ENCODE measurements around the gene DDIT4. TPM values are rescaled to one million over a fixed set of nuclear protein-coding genes. Genes with fewer than 3 reads are reported as not detected.

Gene DDIT4
- total RNA-seq, 4 donors from 2014 or later = 64.5 to 356 (median 150) TPM

DNA sequence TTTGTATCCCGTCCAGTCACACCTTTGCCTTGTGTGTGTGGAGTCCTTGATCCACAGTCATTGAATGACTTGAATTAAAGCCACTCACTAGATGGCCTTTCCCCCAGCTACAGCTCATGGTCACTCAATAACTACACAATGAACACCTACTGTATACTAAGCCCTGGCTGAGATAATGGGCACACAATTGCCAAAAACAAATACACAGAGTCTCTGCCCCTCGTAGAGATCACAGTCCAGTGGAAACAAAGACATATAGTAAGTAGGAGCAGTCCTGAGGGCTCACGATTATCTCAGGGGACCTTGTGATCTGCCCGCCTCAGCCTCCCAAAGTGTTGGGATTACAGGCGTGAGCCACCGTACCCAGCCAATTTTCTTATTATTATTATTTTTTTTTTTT is 22.1 kb upstream of the DDIT4 start:
- Histone ChIP-seq H3K9me3 (no peaks in the 10 kb centered on the region), H3K27me3 (no peaks in the 10 kb centered on the region), H3K27ac (peak overlapping the region in 3 of 4 donors; percentile 93 to 97 (median 95)), H3K36me3 (no peaks in the 10 kb centered on the region), H3K4me3 (no peak overlapping the region), H3K4me1 (peaks cover 72 to 92% (median 82%) of the 10 kb centered on the region in 4 donors)
- in situ Hi-C loops (cut with MboI; ENCODE audit: low pct_ligation_motif_present in 1 of 4, low pct_unique_long_range_greater_than_20kb in 1 of 4, low sequenced_read_pairs in 3 of 4) = no loop called here
- intact Hi-C loops (cut with DNase I; ENCODE audit: low total_unique reads) = no loop called here
- TF ChIP-seq POLR2AphosphoS5 (IDR thresholded peaks at IDR 0.05) (no peak), EP300 (IDR thresholded peaks at IDR 0.05; ENCODE audit: low read depth) (no peak), POLR2A (IDR thresholded peaks at IDR 0.05) (no peak), CTCF (IDR thresholded peaks at IDR 0.05) (no peak)
- DNase-seq = no peak
- WGBS, 2 donors (ENCODE audit: low coverage in 1 of 2) = 86 to 100% methylated on average over 1 to 6 of the region's 6 CpGs

GRCh38 chr10:72252972-72253371 is 20.8 kb upstream of the DDIT4 start:
- peaks cover 69 to 88% (median 75%) of the 10 kb centered on the region in 4 donors for H3K4me1 ChIP-seq
- H3K36me3 ChIP-seq = no peaks in the 10 kb centered on the region
- TF ChIP-seq POLR2A (IDR thresholded peaks at IDR 0.05) = no peak
- TF ChIP-seq EP300 (IDR thresholded peaks at IDR 0.05; ENCODE audit: low read depth) = no peak
- no peak for TF ChIP-seq CTCF (IDR thresholded peaks at IDR 0.05)
- TF ChIP-seq POLR2AphosphoS5 (IDR thresholded peaks at IDR 0.05) = no peak
- DNase-seq = no peak
- H3K4me3 ChIP-seq = no peak overlapping the region
- in situ Hi-C loops (cut with MboI; ENCODE audit: low pct_ligation_motif_present in 1 of 4, low pct_unique_long_range_greater_than_20kb in 1 of 4, low sequenced_read_pairs in 3 of 4) = no loop called here
- no peaks in the 10 kb centered on the region for H3K9me3 ChIP-seq
- H3K27ac ChIP-seq = peak overlapping the region; percentile 89 to 96 (median 94)
- no peaks in the 10 kb centered on the region for H3K27me3 ChIP-seq
- intact Hi-C loops (cut with DNase I; ENCODE audit: low total_unique reads) = no loop called here
- WGBS, 2 donors (ENCODE audit: low coverage in 1 of 2) = 82% methylated on average over 3 of the region's 3 CpGs; no CpG with 5 or more reads in 1 of the 2 donors

- intact Hi-C loops (cut with DNase I; ENCODE audit: low total_unique reads) (no loop called here), in situ Hi-C loops (cut with MboI; ENCODE audit: low pct_ligation_motif_present in 1 of 4, low pct_unique_long_range_greater_than_20kb in 1 of 4, low sequenced_read_pairs in 3 of 4) (no loop called here)
- Histone ChIP-seq H3K9me3 (no peaks in the 10 kb centered on the region), H3K4me3 (no peak overlapping the region), H3K27ac (peak overlapping the region; percentile 89 to 96 (median 94)), H3K4me1 (peaks cover 65 to 82% (median 71%) of the 10 kb centered on the region in 4 donors), H3K27me3 (no peaks in the 10 kb centered on the region), H3K36me3 (no peaks in the 10 kb centered on the region)
- TF ChIP-seq POLR2A (IDR thresholded peaks at IDR 0.05) (no peak), EP300 (IDR thresholded peaks at IDR 0.05; ENCODE audit: low read depth) (no peak), POLR2AphosphoS5 (IDR thresholded peaks at IDR 0.05) (no peak), CTCF (IDR thresholded peaks at IDR 0.05) (no peak)
- no peak for DNase-seq
- WGBS, 2 donors (ENCODE audit: low coverage in 1 of 2) = 78 to 91% methylated on average over 5 to 7 of the region's 7 CpGs
Observed at GRCh38 chr10:72253578-72253977, 20.1 kb upstream of the DDIT4 start.

DNA sequence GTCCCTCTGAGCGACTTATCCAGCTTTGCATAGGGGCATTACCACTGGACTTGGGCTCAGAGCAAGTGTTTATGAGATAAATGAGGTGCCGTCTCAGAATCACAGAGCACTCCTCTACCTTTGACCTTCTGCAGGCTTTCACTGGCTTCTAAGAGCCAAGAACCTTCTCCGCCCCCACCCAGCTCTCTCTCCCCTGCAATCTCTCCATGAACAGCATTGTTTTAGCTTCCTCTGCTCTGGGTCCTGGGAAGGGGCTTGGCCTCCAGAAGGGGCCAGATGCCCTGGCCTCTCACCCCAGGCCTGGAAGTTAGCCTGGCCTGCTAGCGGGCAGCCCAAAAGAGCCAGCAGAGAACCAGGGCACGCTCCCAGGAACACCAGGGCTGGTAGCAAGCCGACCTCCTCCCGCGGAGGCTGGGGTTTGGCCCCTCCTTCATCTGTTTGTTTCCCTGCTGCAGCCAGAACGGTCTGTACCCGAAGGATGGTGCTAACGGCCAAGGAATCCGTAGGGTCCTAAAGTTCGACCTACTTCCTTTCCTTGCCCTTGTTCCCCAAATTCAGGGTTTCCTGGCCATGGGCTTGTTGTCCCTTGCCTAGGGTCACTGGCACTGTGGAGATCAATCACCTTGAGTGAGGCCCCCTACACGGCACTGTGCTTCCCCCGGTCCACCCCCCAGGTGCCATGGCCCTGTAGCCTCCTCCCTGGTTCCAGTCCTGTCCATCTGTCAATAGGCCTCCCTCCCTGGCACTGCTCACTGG is 18.7 kb upstream of the DDIT4 start:
- peak overlapping the region; percentile 89 to 96 (median 94) for H3K27ac ChIP-seq

More for the DNA sequence above, 18.7 kb upstream of the DDIT4 start:
- 18 to 23% methylated on average over 9 to 15 of the region's 15 CpGs for WGBS, 2 donors (ENCODE audit: low coverage in 1 of 2)
- in situ Hi-C loops (cut with MboI; ENCODE audit: low pct_ligation_motif_present in 1 of 4, low pct_unique_long_range_greater_than_20kb in 1 of 4, low sequenced_read_pairs in 3 of 4) (no loop called here), intact Hi-C loops (cut with DNase I; ENCODE audit: low total_unique reads) (no loop called here)
- peak; percentile 89 for DNase-seq
- no peaks in the 10 kb centered on the region for H3K9me3 ChIP-seq
- H3K4me1 ChIP-seq = peaks cover 63 to 82% (median 71%) of the 10 kb centered on the region in 4 donors
- peak overlapping the region in 1 of 4 donors; percentile 27 for H3K4me3 ChIP-seq
- no peaks in the 10 kb centered on the region for H3K27me3 ChIP-seq
- TF ChIP-seq CTCF (IDR thresholded peaks at IDR 0.05) (no peak), POLR2AphosphoS5 (IDR thresholded peaks at IDR 0.05) (peak; percentile 79 to 91 (median 86)), POLR2A (IDR thresholded peaks at IDR 0.05) (peak; percentile 74), EP300 (IDR thresholded peaks at IDR 0.05; ENCODE audit: low read depth) (peak; percentile 97)
- H3K36me3 ChIP-seq = no peaks in the 10 kb centered on the region
